H1 (cell line): ENCODE measurements around the gene EGR4.

ENCODE experiments used
- HDAC2 ChIP-seq, 2 experiments: fragments of 300-600 bp in 1 of 2; sonication (generic) in 1 of 2; IDR thresholded peaks; 2 replicates each; pipeline ENCODE4 v1.6.1; 2011 to 2012; ENCODE audit warnings: low read depth in 2 of 2, low read length in 2 of 2, mild to moderate bottlenecking in 2 of 2, moderate library complexity in 2 of 2, borderline replicate concordance in 1 of 2, inconsistent platforms in 1 of 2
- POU5F1 ChIP-seq: IDR thresholded peaks from 2 replicates; pipeline ENCODE4 v1.6.1; 2011; ENCODE audit warnings: low read depth, mild to moderate bottlenecking, low read length, moderate library complexity
- TF ChIP-seq, protein P1 (sequence below), 3 experiments: IDR thresholded peaks; 1 replicate in 2 of 3; 2 replicates in 1 of 3; pipeline versions ENCODE4 v1.5.1 to v1.6.1; 2011; ENCODE audit warnings: low read length in 3 of 3, mild to moderate bottlenecking in 3 of 3, inconsistent platforms in 2 of 3, low read depth in 1 of 3, moderate library complexity in 1 of 3; ENCODE audit not compliant: insufficient read depth in 1 of 3; ENCODE audit errors: control extremely low read depth in 1 of 3

DNA sequence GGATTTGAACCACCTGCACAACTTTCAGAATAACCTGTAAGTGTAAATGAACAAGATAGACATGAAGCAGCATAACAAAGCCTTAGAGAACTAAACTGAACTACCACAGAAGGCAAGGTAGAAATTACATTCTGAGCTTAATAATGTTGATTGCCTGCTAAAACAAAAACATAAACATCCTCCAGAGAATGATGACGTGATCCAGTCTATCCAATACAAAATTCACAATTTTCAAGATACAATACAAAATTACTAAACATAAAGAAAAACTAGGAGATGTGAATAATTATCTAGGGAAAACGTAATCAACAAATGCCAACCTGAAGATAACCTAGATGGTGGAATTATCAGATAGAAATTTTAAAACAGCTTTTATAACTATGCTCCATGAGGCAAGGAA lies 40.7 kb upstream of the EGR4 start:
- TF ChIP-seq POU5F1, result no peak
- TF ChIP-seq HDAC2 (IDR thresholded peaks at IDR 0.05; ENCODE audit: borderline replicate concordance in 1 of 2, low read depth in 2 of 2, low read length in 2 of 2), result no peak
- TF ChIP-seq, protein P1, sequence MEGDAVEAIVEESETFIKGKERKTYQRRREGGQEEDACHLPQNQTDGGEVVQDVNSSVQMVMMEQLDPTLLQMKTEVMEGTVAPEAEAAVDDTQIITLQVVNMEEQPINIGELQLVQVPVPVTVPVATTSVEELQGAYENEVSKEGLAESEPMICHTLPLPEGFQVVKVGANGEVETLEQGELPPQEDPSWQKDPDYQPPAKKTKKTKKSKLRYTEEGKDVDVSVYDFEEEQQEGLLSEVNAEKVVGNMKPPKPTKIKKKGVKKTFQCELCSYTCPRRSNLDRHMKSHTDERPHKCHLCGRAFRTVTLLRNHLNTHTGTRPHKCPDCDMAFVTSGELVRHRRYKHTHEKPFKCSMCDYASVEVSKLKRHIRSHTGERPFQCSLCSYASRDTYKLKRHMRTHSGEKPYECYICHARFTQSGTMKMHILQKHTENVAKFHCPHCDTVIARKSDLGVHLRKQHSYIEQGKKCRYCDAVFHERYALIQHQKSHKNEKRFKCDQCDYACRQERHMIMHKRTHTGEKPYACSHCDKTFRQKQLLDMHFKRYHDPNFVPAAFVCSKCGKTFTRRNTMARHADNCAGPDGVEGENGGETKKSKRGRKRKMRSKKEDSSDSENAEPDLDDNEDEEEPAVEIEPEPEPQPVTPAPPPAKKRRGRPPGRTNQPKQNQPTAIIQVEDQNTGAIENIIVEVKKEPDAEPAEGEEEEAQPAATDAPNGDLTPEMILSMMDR (IDR thresholded peaks at IDR 0.05; ENCODE audit: control extremely low read depth in 1 of 3, insufficient read depth in 1 of 3, low read depth in 1 of 3, low read length in 3 of 3), result no peak
